K562 (cell line): ENCODE results near the gene TMCO1. TPM values are rescaled to one million over a fixed set of nuclear protein-coding genes. Genes with fewer than 3 reads are reported as not detected.

ENCODE experiments used
- ATAC-seq: fragments of 200-7000 bp; cut with Tn5 transposase; 3 replicates; pipeline ENCODE4 v1.9.1; 2020; ENCODE audit warnings: moderate library complexity
- BruUV-seq: library from RNA; stranded (reverse); fragments of 400-500 nt; replicated peaks from 2 replicates; lab custom pipeline; 2021; lab: Mats Ljungman, UMichigan
- CTCF ChIA-PET: fragments of 300-600 bp; formaldehyde crosslinking; extraction: SDS; loops from one replicate; lab custom pipeline; 2021; ENCODE audit warnings: low intra/inter-chr PET ratio; lab: Yijun Ruan, JAX
- POLR2A ChIA-PET: fragments of 300-600, 350-650 bp; sonication (Branson Sonifier 250); formaldehyde crosslinking; extraction: SDS; loops from one replicate; lab custom pipeline; 2021; ENCODE audit warnings: antibody characterized with exemption, inconsistent platforms; lab: Yijun Ruan, JAX
- DNase-seq, 4 experiments: peaks; one replicate each; pipeline versions ENCODE4 v3.0.0 to v3.0.0-alpha.2; 2011 to 2018; ENCODE audit warnings: low spot score in 3 of 4, mixed read lengths in 3 of 4; ENCODE audit errors: extremely low read depth in 1 of 4
- FAIRE-seq: peaks from 2 replicates; lab custom pipeline; 2011; peaks lifted over from hg19 to GRCh38; lab: Jason Lieb, UNC
- H2AFZ ChIP-seq: 2 replicates; pipeline ENCODE4 v1.6.0; 2011; ENCODE audit warnings: low read depth, low read length, control low read depth, inconsistent platforms
- H3K27ac ChIP-seq: fragments of 200-600 bp; 3 replicates; pipeline ENCODE4 v1.8.0; 2011; ENCODE audit warnings: low read depth, mild to moderate bottlenecking, control low read depth, inconsistent platforms, low read length, moderate library complexity, mixed read lengths; ENCODE audit errors: extremely low read depth
- H3K27me3 ChIP-seq, 2 experiments: fragments of 300-600 bp in 1 of 2; 2 replicates in 1 of 2; 3 replicates in 1 of 2; pipeline versions ENCODE4 v1.6.0 to v1.8.0; 2011; ENCODE audit warnings: inconsistent platforms in 2 of 2, low read length in 2 of 2, mild to moderate bottlenecking in 1 of 2, mixed read lengths in 1 of 2, moderate library complexity in 1 of 2; ENCODE audit not compliant: control insufficient read depth in 2 of 2, insufficient read depth in 2 of 2
- H3K36me3 ChIP-seq: fragments of 300-600 bp; 3 replicates; pipeline ENCODE4 v1.8.0; 2011; ENCODE audit warnings: mild to moderate bottlenecking, low read length, inconsistent platforms; ENCODE audit not compliant: control insufficient read depth, insufficient read depth
- H3K4me1 ChIP-seq, 2 experiments: fragments of 200-600 bp in 1 of 2; replicated peaks in 1 of 2; 2 replicates in 1 of 2; 3 replicates in 1 of 2; pipeline versions ENCODE4 v1.5.1 to v1.8.0; 2011; ENCODE audit warnings: inconsistent platforms in 2 of 2, low read length in 2 of 2, mild to moderate bottlenecking in 1 of 2, mixed read lengths in 1 of 2, moderate library complexity in 1 of 2; ENCODE audit not compliant: control insufficient read depth in 2 of 2, insufficient read depth in 2 of 2
- H3K4me2 ChIP-seq: 2 replicates; pipeline ENCODE4 v1.6.1; 2011; ENCODE audit warnings: low read length, control low read depth, inconsistent platforms, mixed read lengths; ENCODE audit not compliant: insufficient read depth
- H3K4me3 ChIP-seq: fragments of 200-600 bp; sonication (generic), shearing (Covaris generic); 2 replicates; pipeline ENCODE4 v1.5.1; 2016; ENCODE audit warnings: control low read depth, inconsistent platforms
- H3K79me2 ChIP-seq: fragments of 200-600 bp; 3 replicates; pipeline ENCODE4 v1.8.0; 2011; ENCODE audit warnings: low read length, inconsistent platforms; ENCODE audit not compliant: control insufficient read depth, insufficient read depth
- H3K9ac ChIP-seq, 2 experiments: 2 replicates each; pipeline versions ENCODE4 v1.6.0 to v1.6.1; 2011; ENCODE audit warnings: low read depth in 2 of 2, low read length in 2 of 2, control low read depth in 1 of 2, inconsistent platforms in 1 of 2, mild to moderate bottlenecking in 1 of 2, mixed read lengths in 1 of 2; ENCODE audit not compliant: insufficient read depth in 1 of 2
- H3K9me1 ChIP-seq: one replicate; pipeline ENCODE4 v1.6.0; 2011; ENCODE audit warnings: inconsistent platforms, mild to moderate bottlenecking, low read length, moderate library complexity; ENCODE audit not compliant: control insufficient read depth, insufficient read depth
- H3K9me3 ChIP-seq: replicated peaks from 2 replicates; pipeline ENCODE4 v1.5.1; 2011; ENCODE audit warnings: low read depth, low read length, inconsistent platforms; ENCODE audit not compliant: control insufficient read depth, insufficient read depth
- H4K20me1 ChIP-seq: replicated peaks from 2 replicates; pipeline ENCODE4 v1.6.1; 2011; ENCODE audit warnings: low read length, inconsistent platforms, mixed read lengths; ENCODE audit not compliant: control insufficient read depth, insufficient read depth
- CBX3 ChIP-seq, 2 experiments: IDR thresholded peaks; 1 replicate in 1 of 2; 2 replicates in 1 of 2; pipeline ENCODE4 v1.6.1; 2012; ENCODE audit warnings: inconsistent platforms in 2 of 2, low read length in 2 of 2, borderline replicate concordance in 1 of 2, control low read depth in 1 of 2
- CTCF ChIP-seq, 3 experiments: IDR thresholded peaks in 2 of 3; conservative IDR thresholded peaks in 1 of 3; 2 replicates each; pipeline ENCODE4 v1.5.1; 2011 to 2012; ENCODE audit warnings: low read length in 3 of 3, mild to moderate bottlenecking in 3 of 3, control low read depth in 2 of 3, improper control_type of control experiment in 1 of 3, inconsistent platforms in 1 of 3, low read depth in 1 of 3, mixed read lengths in 1 of 3, moderate library complexity in 1 of 3; ENCODE audit not compliant: insufficient read depth in 2 of 3
- CTCFL ChIP-seq: IDR thresholded peaks from 2 replicates; pipeline ENCODE4 v1.6.1; 2011; ENCODE audit warnings: borderline replicate concordance, low read depth, mild to moderate bottlenecking, moderate library complexity, low read length; ENCODE audit not compliant: insufficient read depth, poor library complexity, severe bottlenecking
- RAD21 ChIP-seq, 2 experiments: fragments of 250-450 bp in 1 of 2; fragments of 450-650 bp in 1 of 2; sonication (Bioruptor Pico) in 1 of 2; formaldehyde crosslinking in 1 of 2; IDR thresholded peaks in 1 of 2; conservative IDR thresholded peaks in 1 of 2; 2 replicates each; pipeline versions ENCODE4 v1.4.0 to v1.8.0; 2020 to 2022; ENCODE audit warnings: mild to moderate bottlenecking in 2 of 2, moderate library complexity in 1 of 2
- RFX7 ChIP-seq: fragments of 250-450 bp; sonication (Bioruptor Pico); IDR thresholded peaks from 2 replicates; pipeline ENCODE4 v1.5.1; 2021; ENCODE audit warnings: mild to moderate bottlenecking
- ZNF175 ChIP-seq: fragments of 200-800 bp; sonication (Bioruptor generic); IDR thresholded peaks from 2 replicates; pipeline ENCODE4 v1.6.1; 2016; ENCODE audit warnings: low read depth, mild to moderate bottlenecking, missing genetic modification characterization, missing compliant biosample characterization
- ZNF644 ChIP-seq: fragments of 200-800 bp; sonication (Bioruptor generic); IDR thresholded peaks from 2 replicates; pipeline ENCODE4 v1.6.1; 2016; ENCODE audit warnings: low read depth, missing genetic modification characterization, missing compliant biosample characterization
- WGBS: fragments of 100-300 bp; shearing (Covaris generic); methylation state at CpG from one replicate; pipeline ENCODE4 v1.1.6; 2016; ENCODE audit warnings: low coverage, mixed read lengths; ENCODE audit not compliant: insufficient coverage; ENCODE audit errors: missing lambda C conversion rate; 5-methylcytosine and 5-hydroxymethylcytosine counted together
- in situ Hi-C: fragments of 300-500 bp; cut with MboI; formaldehyde crosslinking; loops from 4 replicates; pipeline ENCODE4 v1.15.0; 2018; ENCODE audit warnings: inconsistent platforms, mixed read lengths
- intact Hi-C: fragments of 100-400 bp; cut with micrococcal nuclease; formaldehyde crosslinking; loops from 2 replicates; pipeline ENCODE4 v1.14.2; 2022
- polyA plus RNA-seq, 8 experiments: library from polyadenylated mRNA; depleted of rRNA in 4 of 8; stranded (reverse) in 5 of 8; unstranded in 3 of 8; fragments of >200 nt; fragmentation: Nextera tagmentation in 2 of 8; fragmentation: Illumina TruSeq in 1 of 8; extraction: Ambion mirVana in 2 of 8; extraction: Trizol in 1 of 8; gene quantifications; 2 replicates each; pipeline versions ENCODE4 v1.2.1 to v1.2.3, GENCODE V29; 2011 to 2014; ENCODE audit warnings: inconsistent platforms in 1 of 8, missing spikeins in 1 of 8
- total RNA-seq, 7 experiments: library from RNA; depleted of rRNA in 6 of 7; stranded (reverse); fragments of >200 nt in 6 of 7; fragmentation: Illumina TruSeq in 2 of 7; extraction: Trizol in 2 of 7; gene quantifications; 2 replicates each; pipeline versions ENCODE4 v1.2.1 to v1.2.3, GENCODE V29; 2011 to 2021; ENCODE audit warnings: low replicate concordance in 1 of 7

Gene TMCO1
- total and polyA plus RNA-seq, 9 of the 15 experiments (the other 6 are each of a cell fraction or from before 2014, with no cell fraction given) = 69.3 to 561 (median 175) TPM

- TF ChIP-seq ZNF175 (CRISPR knock-in tag) = no peak
Measured at GRCh38 chr1:165686971-165687433, 81.7 kb downstream of the TMCO1 start (continued).

- ATAC-seq = peak; percentile 98
- intact Hi-C loops = loop anchor here (1.0 kb wide), 1 partner anchor 228 kb away; no protein-coding TSS in a partner anchor
- POLR2A ChIA-PET = interaction anchor here (0.6 to 1.6 kb wide), 7 partner anchors 8 to 487 kb away, joined by 3 to 11 read pairs (median 3); partner anchors contain the start of gene ALDH9A1
- no peak overlapping the region for H3K4me3 ChIP-seq
- H3K9me1 ChIP-seq = no peaks in the 10 kb centered on the region
- TF ChIP-seq CTCFL (peak; percentile 56), CTCF (IDR thresholded peaks at IDR 0.05 in 2 of 3, conservative IDR thresholded peaks at IDR 0.05 in 1 of 3; ENCODE audit: insufficient read depth in 2 of 3, low read depth in 1 of 3, low read length in 3 of 3) (peak; percentile 42 to 61 (median 53); a peak in 4 of 6 replicates), RAD21 (CRISPR knock-in tag; conservative IDR thresholded peaks at IDR 0.05 in 1 of 2, IDR thresholded peaks at IDR 0.05 in 1 of 2) (peak in 1 of 2 experiments; percentile 57; a peak in 2 of 4 replicates), CBX3 (IDR thresholded peaks at IDR 0.05; ENCODE audit: borderline replicate concordance in 1 of 2, low read length in 2 of 2) (no peak), RFX7 (CRISPR knock-in tag) (no peak), ZNF644 (no peak)
- no peaks in the 10 kb centered on the region for H4K20me1 ChIP-seq
- peak; percentile 86 for FAIRE-seq
- H3K27ac ChIP-seq = no peak overlapping the region
- H2AFZ ChIP-seq = no peak overlapping the region
- H3K9me3 ChIP-seq = no peaks in the 10 kb centered on the region
- WGBS = 61% methylated on average over 6 of the region's 6 CpGs
- no peak overlapping the region for H3K4me2 ChIP-seq
- in situ Hi-C loops = no loop called here
- peak; percentile 29 to 64 (median 47) for DNase-seq
- no peak overlapping the region for H3K9ac ChIP-seq
- peaks cover 44% of the 10 kb centered on the region; the same call in 2 of the 3 replicates for H3K36me3 ChIP-seq
- CTCF ChIA-PET = interaction anchor here (0.6 kb wide), 1 partner anchor 223 kb away, joined by 3 read pairs; no protein-coding TSS in a partner anchor
- H3K4me1 ChIP-seq = no peaks in the 10 kb centered on the region; a peak in 2 of 5 replicates
- H3K79me2 ChIP-seq = peaks cover 23% of the 10 kb centered on the region; the same call in 1 of the 3 replicates
- BruUV-seq = no TSS peak
- H3K27me3 ChIP-seq = no peaks in the 10 kb centered on the region
Measured at GRCh38 chr1:165686121-165686970, 82.3 kb downstream of the TMCO1 start.
